GM12878 (cell line): ENCODE data around the gene NAALADL1. TPM values are rescaled to one million over a fixed set of nuclear protein-coding genes. Genes with fewer than 3 reads are reported as not detected.
A peak's percentile ranks its signal among the peaks of the same experiment; 100 is the strongest.

ENCODE experiments used
- ATAC-seq: fragments of 200-7000 bp; cut with Tn5 transposase; 3 replicates; pipeline ENCODE4 v1.9.1; 2020; ENCODE audit warnings: mild to moderate bottlenecking, moderate library complexity
- BruUV-seq: library from RNA; stranded (reverse); fragments of 400-500 nt; replicated peaks from 2 replicates; lab custom pipeline; 2021; lab: Mats Ljungman, UMichigan
- CTCF ChIA-PET: fragments of 300-600 bp; sonication (Branson Sonifier 250); formaldehyde crosslinking; extraction: SDS; loops from one replicate; lab custom pipeline; 2021; ENCODE audit warnings: inconsistent platforms; lab: Yijun Ruan, JAX
- POLR2A ChIA-PET: fragments of 350-600 bp; formaldehyde crosslinking; extraction: SDS; loops from one replicate; lab custom pipeline; 2021; ENCODE audit warnings: inconsistent platforms; lab: Charles Lee
- RAD21 ChIA-PET: fragments of 300-600 bp; sonication (Branson Sonifier 250); formaldehyde crosslinking; loops from one replicate; lab custom pipeline; 2023; ENCODE audit warnings: antibody characterized with exemption; ENCODE audit not compliant: unreplicated experiment; lab: Charles Lee
- SMC1A ChIA-PET: fragments of 300-600 bp; sonication (Branson Sonifier 250); formaldehyde crosslinking; loops from one replicate; lab custom pipeline; 2023; ENCODE audit not compliant: unreplicated experiment, uncharacterized antibody; lab: Charles Lee
- DNase-seq: peaks from one replicate; pipeline ENCODE4 v3.0.0-alpha.2; 2011; ENCODE audit warnings: low read depth, low spot score
- FAIRE-seq: peaks from 3 replicates; lab custom pipeline; 2011; peaks lifted over from hg19 to GRCh38; lab: Jason Lieb, UNC
- H2AFZ ChIP-seq: 2 replicates; pipeline ENCODE4 v1.6.0; 2011; ENCODE audit warnings: low read depth, low read length, control low read depth; ENCODE audit not compliant: control insufficient read depth
- H3K27ac ChIP-seq: 2 replicates; pipeline ENCODE4 v1.5.1; 2011; ENCODE audit warnings: control low read depth; ENCODE audit not compliant: control insufficient read depth, insufficient read depth
- H3K27me3 ChIP-seq, 2 experiments: replicated peaks in 1 of 2; 2 replicates each; pipeline versions ENCODE4 v1.6.0 to v1.6.1; 2011; ENCODE audit warnings: low read length in 1 of 2; ENCODE audit not compliant: control insufficient read depth in 2 of 2, insufficient read depth in 2 of 2
- H3K36me3 ChIP-seq, 2 experiments: 2 replicates each; pipeline ENCODE4 v1.5.1; 2011; ENCODE audit warnings: low read length in 1 of 2; ENCODE audit not compliant: control insufficient read depth in 2 of 2, insufficient read depth in 2 of 2
- H3K4me1 ChIP-seq: 2 replicates; pipeline ENCODE4 v1.6.1; 2011; ENCODE audit warnings: mild to moderate bottlenecking, low read length, moderate library complexity, mixed read lengths; ENCODE audit not compliant: control insufficient read depth, insufficient read depth
- H3K4me2 ChIP-seq: 2 replicates; pipeline ENCODE4 v1.6.0; 2011; ENCODE audit warnings: control low read depth; ENCODE audit not compliant: control insufficient read depth, insufficient read depth
- H3K4me3 ChIP-seq: fragments of 200-600 bp; sonication (generic); 2 replicates; pipeline ENCODE4 v1.5.1; 2016
- H3K79me2 ChIP-seq: 2 replicates; pipeline ENCODE4 v1.6.0; 2011; ENCODE audit warnings: low read length; ENCODE audit not compliant: control insufficient read depth, insufficient read depth
- H3K9ac ChIP-seq: 2 replicates; pipeline ENCODE4 v1.8.0; 2011; ENCODE audit warnings: low read length, control low read depth, mixed read lengths; ENCODE audit not compliant: control insufficient read depth, insufficient read depth
- H3K9me3 ChIP-seq: replicated peaks from 3 replicates; pipeline ENCODE4 v1.5.1; 2011; ENCODE audit warnings: mild to moderate bottlenecking, low read length; ENCODE audit not compliant: control insufficient read depth, insufficient read depth
- H4K20me1 ChIP-seq: 2 replicates; pipeline ENCODE4 v1.6.0; 2011; ENCODE audit not compliant: control insufficient read depth, insufficient read depth
- ASH2L ChIP-seq: fragments of 300-600, 200-600 bp; sonication (generic); IDR thresholded peaks from 2 replicates; pipeline ENCODE4 v1.6.1; 2017; ENCODE audit warnings: low read depth, mild to moderate bottlenecking, borderline replicate concordance
- MLLT1 ChIP-seq: fragments of 450-650 bp; IDR thresholded peaks from 2 replicates; pipeline ENCODE4 v1.6.1; 2016; ENCODE audit warnings: mild to moderate bottlenecking
- NR2C2 ChIP-seq: IDR thresholded peaks from 2 replicates; pipeline ENCODE4 v1.6.1; 2011; ENCODE audit warnings: borderline replicate concordance, low read depth; ENCODE audit not compliant: control insufficient read depth, insufficient read length
- SRF ChIP-seq, 2 experiments: IDR thresholded peaks; 2 replicates each; pipeline ENCODE4 v1.6.1; 2011; ENCODE audit warnings: low read depth in 2 of 2, low read length in 2 of 2, mild to moderate bottlenecking in 1 of 2, moderate library complexity in 1 of 2
- WGBS: methylation state at CpG from one replicate; pipeline ENCODE4 v1.1.6; 2016; ENCODE audit warnings: low lambda C conversion rate; ENCODE audit not compliant: insufficient replicate concordance, insufficient coverage; ENCODE audit errors: missing lambda C conversion rate; 5-methylcytosine and 5-hydroxymethylcytosine counted together
- in situ Hi-C: fragments of 300-500 bp; cut with MboI; formaldehyde crosslinking; loops from 9 replicates; pipeline ENCODE4 v1.14.3; 2018; ENCODE audit warnings: mixed read lengths
- intact Hi-C: fragments of 100-400 bp; cut with micrococcal nuclease; formaldehyde crosslinking; loops from one replicate; pipeline ENCODE4 v1.14.2; 2022; ENCODE audit not compliant: unreplicated experiment
- polyA plus RNA-seq, 11 experiments: library from polyadenylated mRNA; depleted of rRNA in 4 of 11; unstranded in 6 of 11; stranded (reverse) in 5 of 11; fragments of >200 nt; fragmentation: Nextera tagmentation in 4 of 11; fragmentation: Illumina TruSeq in 1 of 11; extraction: Ambion mirVana in 4 of 11; extraction: Trizol in 1 of 11; gene quantifications; 1 replicate in 1 of 11; 2 replicates in 10 of 11; pipeline versions ENCODE4 v1.2.1 to v1.2.3, GENCODE V29; 2011 to 2016; ENCODE audit warnings: inconsistent platforms in 2 of 11, missing spikeins in 2 of 11, low read depth in 1 of 11
- total RNA-seq, 4 experiments: library from RNA; depleted of rRNA in 3 of 4; stranded (reverse); fragments of >200 nt in 3 of 4; fragmentation: Illumina TruSeq in 1 of 4; extraction: Trizol in 1 of 4; gene quantifications; 2 replicates each; pipeline versions ENCODE4 v1.2.1 to v1.2.3, GENCODE V29; 2013 to 2021
- TF ChIP-seq, protein P1 (sequence below): fragments of 450-650 bp; formaldehyde crosslinking; IDR thresholded peaks from 2 replicates; pipeline ENCODE4 v1.5.0; 2022; ENCODE audit warnings: mild to moderate bottlenecking, missing genetic modification characterization

NAALADL1 gene
- total and polyA plus RNA-seq, 10 of the 15 experiments (the other 5 are each of a cell fraction or from before 2014, with no cell fraction given): 0.77 to 5.5 (median 1.5) TPM

DNA sequence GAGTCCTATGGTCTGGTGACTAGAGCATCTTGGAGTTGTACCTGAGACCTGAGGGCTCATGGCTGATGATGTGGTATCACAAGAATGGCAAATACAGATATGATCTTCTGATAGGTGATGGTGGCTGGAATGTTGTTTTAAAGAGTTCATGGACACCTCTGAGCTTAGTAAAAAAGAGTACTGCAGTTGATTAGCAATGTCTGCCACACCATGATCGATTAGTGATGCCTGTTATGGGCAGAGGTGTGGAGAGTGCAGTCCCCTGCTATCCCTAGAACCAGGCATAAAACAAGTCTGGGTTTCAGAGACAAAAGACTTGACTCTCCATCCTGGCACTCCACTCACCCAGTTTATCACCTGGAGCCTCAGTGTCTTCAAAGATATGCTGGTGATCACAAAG lies 60.2 kb downstream of the NAALADL1 start:
- Histone ChIP-seq H2AFZ (peak overlapping the region; percentile 8; the same call in 1 of the 2 replicates), H4K20me1 (no peaks in the 10 kb centered on the region), H3K4me1 (peaks cover 8% of the 10 kb centered on the region), H3K79me2 (no peaks in the 10 kb centered on the region), H3K27ac (no peak overlapping the region), H3K4me2 (no peak overlapping the region), H3K36me3 (no peaks in the 10 kb centered on the region), H3K9me3 (no peaks in the 10 kb centered on the region), H3K4me3 (no peak overlapping the region), H3K9ac (no peak overlapping the region), H3K27me3 (no peaks in the 10 kb centered on the region; a peak in 1 of 4 replicates)
- DNase-seq (no peak), ATAC-seq (peak; percentile 28), FAIRE-seq (peak; percentile 52)
- ChIA-PET POLR2A (interaction anchor here (0.7 to 1.9 kb wide), 2 partner anchors 113 to 123 kb away, joined by 3 to 5 read pairs; partner anchors contain the start of genes FAU and MRPL49), CTCF (interaction anchor here (1.0 to 3.9 kb wide), 7 partner anchors 16 to 150 kb away, joined by 3 to 20 read pairs (median 8); partner anchors contain the start of gene ARL2), SMC1A (interaction anchor here (1.2 to 2.1 kb wide), 5 partner anchors 13 to 108 kb away, joined by 3 to 19 read pairs (median 4); no protein-coding TSS in a partner anchor), RAD21 (interaction anchor here (3.0 kb wide), 1 partner anchor 149 kb away, joined by 19 read pairs; no protein-coding TSS in a partner anchor)
- in situ Hi-C loops (no loop called here), intact Hi-C loops (no loop called here)
- WGBS: 13% methylated on average over 1 of the region's 1 CpG
- no TSS peak for BruUV-seq
- TF ChIP-seq NR2C2: peak; percentile 71
- peak; percentile 35 to 96; a peak in 3 of 4 replicates for TF ChIP-seq SRF (IDR thresholded peaks at IDR 0.05; ENCODE audit: low read depth in 2 of 2, low read length in 2 of 2)
- no peak for TF ChIP-seq ASH2L
- peak; percentile 99 for TF ChIP-seq MLLT1
- TF ChIP-seq, protein P1, sequence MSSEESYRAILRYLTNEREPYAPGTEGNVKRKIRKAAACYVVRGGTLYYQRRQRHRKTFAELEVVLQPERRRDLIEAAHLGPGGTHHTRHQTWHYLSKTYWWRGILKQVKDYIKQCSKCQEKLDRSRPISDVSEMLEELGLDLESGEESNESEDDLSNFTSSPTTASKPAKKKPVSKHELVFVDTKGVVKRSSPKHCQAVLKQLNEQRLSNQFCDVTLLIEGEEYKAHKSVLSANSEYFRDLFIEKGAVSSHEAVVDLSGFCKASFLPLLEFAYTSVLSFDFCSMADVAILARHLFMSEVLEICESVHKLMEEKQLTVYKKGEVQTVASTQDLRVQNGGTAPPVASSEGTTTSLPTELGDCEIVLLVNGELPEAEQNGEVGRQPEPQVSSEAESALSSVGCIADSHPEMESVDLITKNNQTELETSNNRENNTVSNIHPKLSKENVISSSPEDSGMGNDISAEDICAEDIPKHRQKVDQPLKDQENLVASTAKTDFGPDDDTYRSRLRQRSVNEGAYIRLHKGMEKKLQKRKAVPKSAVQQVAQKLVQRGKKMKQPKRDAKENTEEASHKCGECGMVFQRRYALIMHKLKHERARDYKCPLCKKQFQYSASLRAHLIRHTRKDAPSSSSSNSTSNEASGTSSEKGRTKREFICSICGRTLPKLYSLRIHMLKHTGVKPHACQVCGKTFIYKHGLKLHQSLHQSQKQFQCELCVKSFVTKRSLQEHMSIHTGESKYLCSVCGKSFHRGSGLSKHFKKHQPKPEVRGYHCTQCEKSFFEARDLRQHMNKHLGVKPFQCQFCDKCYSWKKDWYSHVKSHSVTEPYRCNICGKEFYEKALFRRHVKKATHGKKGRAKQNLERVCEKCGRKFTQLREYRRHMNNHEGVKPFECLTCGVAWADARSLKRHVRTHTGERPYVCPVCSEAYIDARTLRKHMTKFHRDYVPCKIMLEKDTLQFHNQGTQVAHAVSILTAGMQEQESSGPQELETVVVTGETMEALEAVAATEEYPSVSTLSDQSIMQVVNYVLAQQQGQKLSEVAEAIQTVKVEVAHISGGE (CRISPR knock-in tag): no peak
